Neural progenitor cell (in vitro differentiated cells): ENCODE data around the gene SMIM38.

Source experiments
- EZH2 ChIP-seq: fragments of 200-600 bp; sonication (generic); IDR thresholded peaks from 2 replicates; pipeline ENCODE4 v1.6.1; 2017; ENCODE audit warnings: antibody characterized with exemption, mild to moderate bottlenecking, moderate library complexity
- TF ChIP-seq, protein P1 (sequence below): fragments of 200-600 bp; sonication (generic); IDR thresholded peaks from 2 replicates; pipeline ENCODE4 v1.5.1; 2017; ENCODE audit warnings: antibody characterized with exemption, mild to moderate bottlenecking

DNA sequence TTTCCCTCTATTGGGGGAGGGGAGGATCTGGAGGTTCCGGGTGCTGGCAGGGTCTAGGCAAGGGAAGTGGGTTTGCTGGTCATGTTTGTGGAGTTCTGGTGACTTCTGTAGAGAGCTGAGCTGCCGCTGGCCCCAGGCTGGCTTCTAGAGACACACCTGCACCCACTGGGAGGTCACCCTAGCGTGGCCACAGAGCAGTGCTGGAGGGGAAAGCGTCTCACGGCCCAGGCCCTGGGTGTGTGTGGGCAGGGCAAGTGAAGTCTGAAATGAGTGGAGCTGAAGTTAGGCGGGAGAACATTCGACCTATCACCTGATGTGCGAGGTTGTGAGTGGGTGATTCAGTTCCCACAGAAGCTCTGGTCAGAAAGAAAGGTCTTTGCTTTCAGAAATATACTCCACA lies 27.9 kb downstream of the SMIM38 start:
- TF ChIP-seq, protein P1, sequence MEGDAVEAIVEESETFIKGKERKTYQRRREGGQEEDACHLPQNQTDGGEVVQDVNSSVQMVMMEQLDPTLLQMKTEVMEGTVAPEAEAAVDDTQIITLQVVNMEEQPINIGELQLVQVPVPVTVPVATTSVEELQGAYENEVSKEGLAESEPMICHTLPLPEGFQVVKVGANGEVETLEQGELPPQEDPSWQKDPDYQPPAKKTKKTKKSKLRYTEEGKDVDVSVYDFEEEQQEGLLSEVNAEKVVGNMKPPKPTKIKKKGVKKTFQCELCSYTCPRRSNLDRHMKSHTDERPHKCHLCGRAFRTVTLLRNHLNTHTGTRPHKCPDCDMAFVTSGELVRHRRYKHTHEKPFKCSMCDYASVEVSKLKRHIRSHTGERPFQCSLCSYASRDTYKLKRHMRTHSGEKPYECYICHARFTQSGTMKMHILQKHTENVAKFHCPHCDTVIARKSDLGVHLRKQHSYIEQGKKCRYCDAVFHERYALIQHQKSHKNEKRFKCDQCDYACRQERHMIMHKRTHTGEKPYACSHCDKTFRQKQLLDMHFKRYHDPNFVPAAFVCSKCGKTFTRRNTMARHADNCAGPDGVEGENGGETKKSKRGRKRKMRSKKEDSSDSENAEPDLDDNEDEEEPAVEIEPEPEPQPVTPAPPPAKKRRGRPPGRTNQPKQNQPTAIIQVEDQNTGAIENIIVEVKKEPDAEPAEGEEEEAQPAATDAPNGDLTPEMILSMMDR: no peak
- TF ChIP-seq EZH2: no peak
